OCI-LY7 (cell line): ENCODE results near the gene HDAC4. TPM values are rescaled to one million over a fixed set of nuclear protein-coding genes. Genes with fewer than 3 reads are reported as not detected.

Experiments used
- BruUV-seq: library from RNA; stranded (reverse); fragments of 400-500 nt; replicated peaks from 2 replicates; lab custom pipeline; 2021; lab: Mats Ljungman, UMichigan
- CTCF ChIA-PET: fragments of 300-600 bp; sonication (Branson Sonifier 250); formaldehyde crosslinking; loops from one replicate; lab custom pipeline; 2022; ENCODE audit warnings: antibody characterized with exemption; ENCODE audit not compliant: unreplicated experiment; lab: Charles Lee
- POLR2A ChIA-PET: fragments of 300-600 bp; sonication (Branson Sonifier 250); formaldehyde crosslinking; loops from one replicate; lab custom pipeline; 2022; ENCODE audit warnings: antibody characterized with exemption; lab: Charles Lee
- DNase-seq: peaks from one replicate; pipeline ENCODE4 v3.0.0-alpha.2; 2015; ENCODE audit warnings: low spot score
- H2AFZ ChIP-seq: fragments of 200-600 bp; sonication (generic), shearing (Covaris generic); 2 replicates; pipeline ENCODE4 v1.6.1; 2014; ENCODE audit warnings: mild to moderate bottlenecking, antibody characterized with exemption, low read length, moderate library complexity
- H3K27ac ChIP-seq: fragments of 200-600 bp; sonication (generic); 2 replicates; pipeline ENCODE4 v1.5.1; 2014; ENCODE audit warnings: mixed run types, low read depth, mild to moderate bottlenecking, moderate library complexity, low read length, inconsistent platforms; ENCODE audit not compliant: poor library complexity, severe bottlenecking
- H3K36me3 ChIP-seq: fragments of 200-600 bp; sonication (generic); 2 replicates; pipeline ENCODE4 v1.6.1; 2014; ENCODE audit warnings: mild to moderate bottlenecking, antibody characterized with exemption, low read length, moderate library complexity, mixed read lengths; ENCODE audit not compliant: insufficient read depth
- H3K4me1 ChIP-seq: fragments of 200-600 bp; sonication (generic); 2 replicates; pipeline ENCODE4 v1.5.1; 2014; ENCODE audit warnings: mild to moderate bottlenecking, low read length; ENCODE audit not compliant: insufficient read depth, poor library complexity, severe bottlenecking
- H3K4me2 ChIP-seq: fragments of 200-600 bp; sonication (generic); 2 replicates; pipeline ENCODE4 v1.6.1; 2014; ENCODE audit warnings: mild to moderate bottlenecking, low read length
- H3K4me3 ChIP-seq: fragments of 200-600 bp; sonication (generic); 2 replicates; pipeline ENCODE4 v1.5.1; 2014; ENCODE audit warnings: mild to moderate bottlenecking, low read depth, low read length; ENCODE audit not compliant: poor library complexity, severe bottlenecking
- H3K79me2 ChIP-seq: fragments of 200-600 bp; sonication (generic); 2 replicates; pipeline ENCODE4 v1.6.1; 2016; ENCODE audit warnings: low read depth, mild to moderate bottlenecking, low read length, moderate library complexity, mixed read lengths; ENCODE audit not compliant: insufficient read depth
- H3K9me2 ChIP-seq: fragments of 200-600 bp; sonication (generic); 2 replicates; pipeline ENCODE4 v1.6.1; 2016; ENCODE audit warnings: mild to moderate bottlenecking, low read length, mixed read lengths; ENCODE audit not compliant: insufficient read depth
- H3K9me3 ChIP-seq: fragments of 200-600 bp; sonication (generic); 2 replicates; pipeline ENCODE4 v1.6.1; 2014; ENCODE audit warnings: mild to moderate bottlenecking, mixed run types, low read length, mixed read lengths
- H4K20me1 ChIP-seq: fragments of 200-600 bp; sonication (generic); 2 replicates; pipeline ENCODE4 v1.6.1; 2014; ENCODE audit warnings: mild to moderate bottlenecking, antibody characterized with exemption, low read length, moderate library complexity, mixed read lengths; ENCODE audit not compliant: insufficient read depth
- EZH2phosphoT487 ChIP-seq: fragments of 200-600 bp; sonication (generic); IDR thresholded peaks from 2 replicates; pipeline ENCODE4 v1.6.1; 2018; ENCODE audit warnings: low read depth, borderline replicate concordance, mild to moderate bottlenecking, mixed run types, antibody characterized with exemption, low read length, moderate library complexity, mixed read lengths
- intact Hi-C: fragments of 100-400 bp; cut with micrococcal nuclease; formaldehyde crosslinking; loops from one replicate; pipeline ENCODE4 v1.10.0; 2022; ENCODE audit not compliant: unreplicated experiment
- total RNA-seq, 2 experiments: library from RNA; depleted of rRNA in 1 of 2; stranded (reverse); fragments of >200 nt in 1 of 2; shearing (Covaris generic) in 1 of 2; gene quantifications; 2 replicates each; pipeline ENCODE4 v1.2.3, GENCODE V29; 2014 to 2022
- TF ChIP-seq, protein P1 (sequence below): fragments of 200-600 bp; sonication (generic); conservative IDR thresholded peaks from 2 replicates; pipeline ENCODE4 v1.5.1; 2014; ENCODE audit warnings: mild to moderate bottlenecking, antibody characterized with exemption, low read length, moderate library complexity, mixed read lengths

HDAC4 gene
- total RNA-seq, 2 experiments from 2014 or later = 10.2 to 20.6 TPM

DNA sequence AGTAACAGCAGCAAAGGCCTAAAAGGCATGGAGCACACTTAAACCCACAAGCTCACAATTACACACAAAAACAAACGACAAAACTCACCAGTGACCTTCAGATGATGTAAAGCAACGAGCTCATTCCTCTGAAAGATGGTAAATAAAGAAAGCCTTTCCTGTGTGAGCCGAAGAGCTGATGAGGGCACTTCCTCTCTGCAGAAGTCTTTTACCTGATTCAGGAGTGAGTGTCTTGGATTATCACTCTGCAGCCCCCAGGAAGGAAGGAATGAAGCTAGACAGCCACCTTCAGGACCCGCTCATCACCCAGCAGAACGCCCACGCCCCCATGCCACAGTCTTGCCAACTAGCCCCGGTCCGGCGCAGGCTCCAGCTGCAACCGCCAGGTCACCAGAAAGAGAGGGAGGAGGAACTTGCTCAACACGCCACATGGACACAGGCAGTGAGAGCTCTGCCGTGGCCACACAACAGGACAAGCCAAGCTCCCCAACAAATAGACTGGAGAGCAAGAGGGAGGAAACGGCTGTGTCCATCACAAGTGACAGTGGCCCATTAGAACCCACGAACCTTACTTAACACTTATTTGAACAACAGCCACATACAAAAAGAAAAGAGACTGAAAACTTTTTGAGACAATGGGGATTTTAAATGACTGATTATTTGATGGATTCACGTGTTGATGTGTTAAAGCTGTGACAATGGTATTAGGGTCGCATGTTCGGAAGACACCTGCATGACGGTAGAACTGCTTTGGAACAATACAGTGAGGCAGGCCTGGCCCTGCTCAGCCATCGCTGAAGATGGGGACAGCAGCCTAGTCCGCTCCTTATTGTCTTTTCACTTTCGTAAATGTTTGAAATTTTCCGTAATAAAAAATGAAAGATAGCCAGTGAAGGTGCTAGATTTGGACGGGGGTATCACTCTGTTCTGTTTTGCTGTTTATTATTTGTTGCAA lies 127.3 kb downstream of the HDAC4 start:
- Histone ChIP-seq H3K9me2 (no peaks in the 10 kb centered on the region), H3K4me2 (no peak overlapping the region), H3K27ac (no peak overlapping the region), H3K4me3 (no peak overlapping the region), H3K9me3 (no peaks in the 10 kb centered on the region), H3K36me3 (no peaks in the 10 kb centered on the region), H2AFZ (no peak overlapping the region), H4K20me1 (peaks cover 15% of the 10 kb centered on the region), H3K79me2 (no peaks in the 10 kb centered on the region), H3K4me1 (no peaks in the 10 kb centered on the region)
- CTCF ChIA-PET = no interaction called here
- intact Hi-C loops = no loop called here
- no peak for DNase-seq
- BruUV-seq = no TSS peak
- TF ChIP-seq EZH2phosphoT487 = no peak
- TF ChIP-seq, protein P1, sequence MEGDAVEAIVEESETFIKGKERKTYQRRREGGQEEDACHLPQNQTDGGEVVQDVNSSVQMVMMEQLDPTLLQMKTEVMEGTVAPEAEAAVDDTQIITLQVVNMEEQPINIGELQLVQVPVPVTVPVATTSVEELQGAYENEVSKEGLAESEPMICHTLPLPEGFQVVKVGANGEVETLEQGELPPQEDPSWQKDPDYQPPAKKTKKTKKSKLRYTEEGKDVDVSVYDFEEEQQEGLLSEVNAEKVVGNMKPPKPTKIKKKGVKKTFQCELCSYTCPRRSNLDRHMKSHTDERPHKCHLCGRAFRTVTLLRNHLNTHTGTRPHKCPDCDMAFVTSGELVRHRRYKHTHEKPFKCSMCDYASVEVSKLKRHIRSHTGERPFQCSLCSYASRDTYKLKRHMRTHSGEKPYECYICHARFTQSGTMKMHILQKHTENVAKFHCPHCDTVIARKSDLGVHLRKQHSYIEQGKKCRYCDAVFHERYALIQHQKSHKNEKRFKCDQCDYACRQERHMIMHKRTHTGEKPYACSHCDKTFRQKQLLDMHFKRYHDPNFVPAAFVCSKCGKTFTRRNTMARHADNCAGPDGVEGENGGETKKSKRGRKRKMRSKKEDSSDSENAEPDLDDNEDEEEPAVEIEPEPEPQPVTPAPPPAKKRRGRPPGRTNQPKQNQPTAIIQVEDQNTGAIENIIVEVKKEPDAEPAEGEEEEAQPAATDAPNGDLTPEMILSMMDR = no peak
- POLR2A ChIA-PET = no interaction called here

DNA sequence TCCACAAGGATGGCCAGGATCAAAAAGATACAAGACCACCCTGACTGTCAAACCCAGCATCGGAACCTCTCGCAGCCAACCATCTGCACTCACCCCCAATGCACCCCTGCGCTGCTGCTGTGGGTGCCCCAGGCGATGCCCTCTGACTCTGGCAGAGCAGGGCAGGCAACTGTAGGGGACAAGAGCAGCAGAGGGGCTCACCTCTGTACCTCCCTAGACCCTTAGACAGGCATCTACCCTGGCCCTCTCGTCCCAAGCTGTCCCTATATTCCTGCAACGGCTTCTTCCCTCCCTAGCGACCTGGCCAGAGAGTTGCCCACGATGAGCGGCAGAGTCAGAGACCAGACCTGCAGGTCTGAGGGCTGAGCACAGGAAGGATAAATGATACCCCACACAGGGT lies 128.2 kb downstream of the HDAC4 start:
- H3K79me2 ChIP-seq = no peaks in the 10 kb centered on the region
- DNase-seq = no peak

More for the DNA sequence above, 128.2 kb downstream of the HDAC4 start:
- no peaks in the 10 kb centered on the region for H3K9me3 ChIP-seq
- H3K4me2 ChIP-seq = no peak overlapping the region
- BruUV-seq = no TSS peak
- TF ChIP-seq EZH2phosphoT487 = no peak
- TF ChIP-seq, protein P1 = no peak
- intact Hi-C loops = no loop called here
- no peak overlapping the region for H3K4me3 ChIP-seq
- H3K9me2 ChIP-seq = no peaks in the 10 kb centered on the region
- CTCF ChIA-PET = no interaction called here
- no peaks in the 10 kb centered on the region for H3K36me3 ChIP-seq
- peaks cover 6% of the 10 kb centered on the region for H3K4me1 ChIP-seq
- H2AFZ ChIP-seq = no peak overlapping the region
- peaks cover 25% of the 10 kb centered on the region for H4K20me1 ChIP-seq
- H3K27ac ChIP-seq = no peak overlapping the region
- POLR2A ChIA-PET = no interaction called here
